ENCODE measurements around the gene CDKL5. TPM values are rescaled to one million over a fixed set of nuclear protein-coding genes. Genes with fewer than 3 reads are reported as not detected.

CDKL5 gene
- total RNA-seq: 1.1 and 2.0 TPM in 2 replicates

DNA sequence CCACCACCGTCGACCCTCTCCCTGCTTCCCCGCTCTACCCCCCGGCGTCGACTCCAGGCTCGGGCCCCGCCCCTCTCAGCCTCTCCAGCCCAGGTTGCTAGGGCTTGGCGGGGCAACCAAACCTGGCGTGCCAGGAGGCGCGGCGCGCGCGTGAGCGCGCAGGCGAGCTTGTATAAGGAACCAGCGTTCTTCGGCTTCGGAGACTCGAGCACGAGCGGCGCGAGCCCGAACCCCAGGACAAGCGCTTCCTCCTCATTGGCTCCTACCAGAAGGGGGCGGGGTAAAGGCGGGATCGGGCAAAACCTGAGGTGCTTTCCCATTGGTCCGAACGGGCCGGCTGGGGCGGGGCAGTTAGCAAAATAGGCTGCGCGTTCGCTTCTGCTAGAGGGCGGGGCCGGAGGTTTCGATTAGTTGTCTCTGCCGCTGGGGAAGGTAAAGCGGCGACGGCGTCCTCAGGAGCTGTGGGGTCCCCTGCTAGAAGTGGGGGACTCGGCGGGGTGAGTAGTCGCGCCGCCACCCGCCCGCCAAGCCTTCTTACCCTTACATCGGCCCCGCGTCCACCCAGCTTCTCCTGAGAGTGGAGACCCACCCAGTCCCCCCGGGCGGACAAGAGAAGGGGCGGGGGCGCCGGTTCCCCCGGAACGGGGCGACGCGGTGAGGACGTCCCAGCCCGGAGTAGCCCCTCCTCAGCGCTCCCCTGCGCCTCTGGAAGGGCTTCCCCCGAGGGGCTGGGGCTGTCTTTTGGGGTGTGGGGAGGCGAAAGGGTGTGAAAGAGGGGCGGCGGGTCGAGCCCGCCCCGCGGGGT is at the start of gene CDKL5:
TSS of gene CDKL5 (plus strand) at position 410 of the 805 bp plus-strand sequence. CDS start 81,489 bp downstream, outside the sequence.

DNA sequence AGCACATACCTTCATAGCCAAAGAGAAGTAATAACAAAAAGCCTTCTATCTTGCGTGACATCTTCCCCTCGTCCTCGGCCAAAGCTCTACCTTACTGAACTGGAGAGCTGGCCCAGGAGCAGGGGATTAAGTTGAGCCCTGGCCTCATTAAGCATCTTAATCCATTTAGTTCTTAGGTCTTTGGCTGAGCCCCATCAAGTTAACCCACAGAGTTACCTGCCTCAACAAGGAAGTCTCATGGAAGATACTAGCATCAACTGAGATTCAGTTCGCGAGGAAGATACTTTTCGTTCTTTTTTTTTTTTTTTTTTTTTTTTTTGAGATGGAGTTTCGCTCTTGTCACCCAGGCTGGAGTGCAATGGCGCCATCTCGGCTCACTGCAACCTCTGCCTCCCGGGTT is 246.6 kb downstream of the CDKL5 start, which contains the start of gene RS1:
TSS of gene RS1 (minus strand) at position 101 of the 400 bp plus-strand sequence. CDS start at position 61, 40 bp downstream.

Small RNAs within 50 kb of the gene (small RNA-seq; reads per million reads assigned to genes)
- not detected for gene RF00019

Other genes starting within 250 kb of the CDKL5 start
- not detected in 2 replicates for gene BEND2, start 204.7 kb upstream of the CDKL5 start, total RNA-seq
- gene SCML2, start 70.9 kb upstream of the CDKL5 start, total RNA-seq: 1.5 and 2.7 TPM in 2 replicates
- not detected in 2 replicates for gene RS1, start 246.5 kb downstream of the CDKL5 start, total RNA-seq

All from subcutaneous preadipocyte (primary cell).